GM12875 (cell line): ENCODE measurements around the gene C1QTNF8.
"Not testable (repeated sequence)": the region's sequence is repeated elsewhere in the genome, so short reads cannot be mapped to it uniquely, and the experiment has no call there.

Source experiments
- H3K4me3 ChIP-seq: one replicate; pipeline ENCODE4 v1.5.1; 2011; ENCODE audit warnings: low read depth, low read length, control low read depth
- CTCF ChIP-seq: IDR thresholded peaks from 2 replicates; pipeline ENCODE4 v1.5.1; 2011; ENCODE audit warnings: low read depth, mild to moderate bottlenecking, control low read depth, inconsistent platforms, low read length, moderate library complexity, borderline replicate concordance; ENCODE audit not compliant: insufficient read depth

C1QTNF8 gene

DNA sequence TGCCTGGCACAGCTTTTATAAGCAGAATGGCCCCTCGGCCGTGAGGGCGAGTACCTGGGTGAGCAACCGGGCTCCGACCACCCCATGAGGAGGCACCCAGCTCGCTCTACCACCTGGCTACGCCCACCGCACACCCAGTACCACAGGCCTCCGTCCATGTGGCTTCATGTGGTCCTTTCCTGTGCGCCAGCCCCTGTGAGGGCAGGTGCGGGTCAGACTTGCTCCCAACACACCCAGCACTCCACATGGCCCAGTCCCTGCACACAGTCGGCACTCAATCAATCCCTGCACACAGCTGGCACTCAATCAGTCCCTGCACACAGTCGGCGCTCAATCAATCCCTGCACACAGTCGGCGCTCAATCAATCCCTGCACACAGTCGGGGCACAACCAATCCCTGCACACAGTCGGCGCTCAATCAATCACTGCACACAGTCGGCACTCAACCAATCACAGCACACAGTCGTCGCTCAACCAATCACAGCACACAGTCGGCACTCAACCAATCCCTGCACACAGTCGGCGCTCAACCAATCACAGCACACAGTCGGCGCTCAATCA lies 4.0 kb downstream of the C1QTNF8 start:
- TF ChIP-seq CTCF = no peak
- H3K4me3 ChIP-seq = no peak overlapping the region

DNA sequence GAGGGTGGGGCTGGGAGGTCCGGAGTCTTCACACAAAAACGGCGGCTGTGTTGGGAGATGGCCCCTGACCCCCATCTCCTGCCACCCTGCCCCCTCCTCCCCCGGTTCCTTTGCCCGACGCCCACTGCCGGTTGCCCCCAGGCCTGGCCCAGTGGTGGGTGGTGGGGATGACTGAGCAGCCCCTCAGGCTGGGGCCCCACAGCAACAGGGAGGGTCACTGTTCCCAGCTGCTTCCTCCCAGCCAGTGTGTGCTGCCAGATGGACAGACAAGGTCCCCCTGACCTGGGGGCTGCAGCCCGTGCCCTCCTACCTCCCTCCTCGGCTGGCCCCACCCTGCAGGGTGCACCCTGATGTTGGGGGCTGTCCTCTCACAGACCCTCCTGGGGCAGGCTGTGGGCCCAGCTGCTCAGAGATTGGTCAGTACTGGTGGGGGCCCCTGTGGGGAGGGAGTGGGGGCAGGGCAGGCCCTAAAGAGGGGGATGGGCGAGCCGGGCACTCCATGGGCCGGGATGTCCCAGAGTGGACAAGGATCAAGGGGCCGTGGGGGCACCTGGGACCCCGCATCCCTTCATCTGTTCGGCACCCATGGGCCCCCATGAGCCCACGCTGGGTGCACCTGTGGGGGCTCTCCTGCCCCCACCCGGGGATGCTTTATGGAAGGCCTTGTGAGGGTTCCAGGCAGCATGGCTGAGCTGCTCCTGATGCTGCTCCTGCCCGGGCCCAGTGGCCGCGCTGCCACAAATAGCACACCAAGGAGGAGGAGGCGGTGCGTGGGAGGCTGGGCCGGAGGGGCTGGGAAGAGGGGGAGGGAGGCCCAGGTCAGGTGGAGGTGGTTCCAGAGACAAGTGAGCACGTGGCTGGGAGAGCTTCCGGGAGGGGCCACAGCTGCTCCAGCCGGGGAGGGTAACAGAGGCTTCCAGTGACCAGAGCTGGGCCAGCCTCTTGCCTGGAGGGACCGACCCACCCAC lies 5.1 kb downstream of the C1QTNF8 start:
- no peak for TF ChIP-seq CTCF
- H3K4me3 ChIP-seq = no peak overlapping the region

DNA sequence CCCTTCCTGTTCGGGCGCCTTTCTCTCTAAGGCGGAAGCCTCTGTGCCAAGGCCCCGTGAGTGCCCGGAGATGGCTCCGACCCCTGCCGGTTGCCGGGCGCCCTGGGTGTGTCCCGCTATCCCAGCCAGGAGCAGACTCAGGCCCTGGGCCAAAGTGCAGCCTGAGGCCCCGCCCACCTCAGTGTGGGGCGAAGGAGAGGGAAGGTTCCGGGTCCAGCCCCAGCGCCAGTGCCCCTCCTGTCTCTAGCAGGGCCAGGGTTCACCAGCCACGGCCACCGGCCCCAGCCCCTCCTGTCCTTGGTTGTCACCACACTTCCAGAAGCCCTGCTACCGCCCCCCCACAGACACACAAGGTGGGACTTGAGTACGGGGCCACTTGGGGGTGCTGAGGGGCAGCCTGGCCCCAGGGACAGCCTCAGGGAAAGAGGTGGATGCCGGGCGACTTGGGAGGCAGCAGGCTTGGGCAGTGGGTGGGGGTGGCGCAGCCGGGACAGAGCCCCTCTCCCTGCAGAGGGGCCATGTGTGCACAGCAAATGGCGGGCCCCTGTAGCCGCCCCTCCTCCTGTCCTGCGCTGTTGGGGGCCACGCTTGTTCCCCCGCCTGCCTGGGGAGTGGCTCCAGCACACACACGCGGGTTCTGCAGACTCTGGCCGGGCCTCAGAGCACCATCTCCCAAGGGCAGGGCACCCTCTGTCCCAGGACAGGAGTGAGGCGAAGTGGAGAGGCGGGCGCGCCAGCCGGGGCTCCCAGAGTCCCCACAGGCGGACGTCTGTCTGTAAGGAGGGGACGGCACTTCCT lies 6.0 kb downstream of the C1QTNF8 start:
- TF ChIP-seq CTCF = no peak
- H3K4me3 ChIP-seq = no peak overlapping the region

DNA sequence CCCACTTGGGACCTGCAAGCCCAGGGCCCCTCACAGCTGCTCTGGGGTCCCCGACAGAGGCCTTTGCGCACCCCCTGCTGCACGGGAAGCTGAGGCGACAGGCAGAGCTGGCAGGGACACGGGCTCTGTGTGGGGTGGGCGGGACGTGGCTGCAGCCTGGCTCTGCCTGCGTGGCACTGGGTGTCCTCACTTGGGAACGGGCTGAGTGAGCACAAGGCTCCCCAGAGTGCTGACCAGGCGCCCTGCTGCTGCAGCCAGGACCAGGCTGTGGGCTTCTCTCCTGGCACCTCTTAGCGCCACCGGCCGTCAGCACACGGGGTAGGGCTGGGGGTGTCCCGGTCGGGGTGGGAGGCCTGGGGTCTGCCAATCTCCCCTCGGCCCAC lies 6.6 kb downstream of the C1QTNF8 start:
- no peak for TF ChIP-seq CTCF
- H3K4me3 ChIP-seq = no peak overlapping the region

- TF ChIP-seq CTCF = no peak
These were observed 7.5 kb downstream of the C1QTNF8 start for GRCh38 chr16:1088295-1089170.

DNA sequence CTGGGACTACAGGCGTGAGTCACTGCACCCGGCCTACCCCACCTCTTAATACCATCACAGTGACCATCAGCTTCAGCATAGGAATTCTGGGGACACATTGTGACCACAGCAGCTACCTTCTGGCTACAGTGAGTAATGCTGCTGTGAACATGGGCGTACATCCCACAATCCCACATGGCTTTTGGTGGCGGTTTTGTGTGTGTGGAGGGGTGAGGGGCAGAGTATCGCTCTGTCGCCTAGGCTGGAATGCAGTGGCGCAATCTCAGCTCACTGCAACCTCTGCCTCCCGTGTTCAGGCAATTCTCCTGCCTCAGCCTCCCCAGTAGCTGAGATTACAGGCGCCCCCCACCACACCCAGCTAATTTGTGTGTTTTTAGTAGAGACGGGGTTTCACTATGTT lies 9.6 kb downstream of the C1QTNF8 start:
- not testable (repeated sequence) for H3K4me3 ChIP-seq

More at GRCh38 chr16:1088295-1089170, 7.5 kb downstream of the C1QTNF8 start:
- H3K4me3 ChIP-seq = no peak overlapping the region
